ENCODE results near the gene SEMA4A. TPM values are rescaled to one million over a fixed set of nuclear protein-coding genes. Genes with fewer than 3 reads are reported as not detected.
A peak's percentile ranks its signal among the peaks of the same experiment; 100 is the strongest.
"Not testable (repeated sequence)": the region's sequence is repeated elsewhere in the genome, so short reads cannot be mapped to it uniquely, and the experiment has no call there.

SEMA4A gene
- total RNA-seq, 2 donors from 2014 or later: 2.6 to 11.9 TPM

- TF ChIP-seq POLR2A (IDR thresholded peaks at IDR 0.05): no peak
Observed at GRCh38 chr1:156214024-156214748, 60.8 kb downstream of the SEMA4A start.

GRCh38 chr1:156216361-156217086 lies 63.1 kb downstream of the SEMA4A start:
- H3K4me3 ChIP-seq; H3K27ac ChIP-seq; H3K27me3 ChIP-seq; DNase-seq; intact Hi-C loops (cut with DNase I); H3K9me3 ChIP-seq; ATAC-seq; H3K36me3 ChIP-seq (replicated peaks in 1 of 2; ENCODE audit: insufficient read depth in 1 of 2, low read depth in 2 of 2): not testable (repeated sequence)
- peaks cover 39% of the 10 kb centered on the region for H3K4me1 ChIP-seq
- WGBS, 2 donors: 95 to 98% methylated on average over 37 of the region's 55 CpGs

More at GRCh38 chr1:156214024-156214748, 60.8 kb downstream of the SEMA4A start:
- ATAC-seq: no peak
- Histone ChIP-seq H3K27ac (peak overlapping the region in 2 of 4 donors; percentile 89 to 99), H3K4me1 (peaks cover 39% of the 10 kb centered on the region), H3K9me3 (no peaks in the 10 kb centered on the region), H3K27me3 (no peaks in the 10 kb centered on the region), H3K4me3 (peak overlapping the region in 1 of 2 donors; percentile 60), H3K36me3 (replicated peaks in 1 of 2; ENCODE audit: insufficient read depth in 1 of 2, low read depth in 2 of 2) (peaks cover 0 to 2% of the 10 kb centered on the region in 2 donors)
- intact Hi-C loops (cut with DNase I): no loop called here
- 77 to 81% methylated on average over 16 of the region's 16 CpGs for WGBS, 2 donors
- DNase-seq: no peak

- Histone ChIP-seq H3K27me3 (no peaks in the 10 kb centered on the region), H3K4me1 (peaks cover 33% of the 10 kb centered on the region), H3K4me3 (no peak overlapping the region), H3K27ac (peak overlapping the region in 3 of 4 donors; percentile 27 to 70 (median 62)), H3K36me3 (replicated peaks in 1 of 2; ENCODE audit: insufficient read depth in 1 of 2, low read depth in 2 of 2) (peaks cover 0 to 7% of the 10 kb centered on the region in 2 donors), H3K9me3 (no peaks in the 10 kb centered on the region)
- TF ChIP-seq POLR2A (IDR thresholded peaks at IDR 0.05): no peak
- TF ChIP-seq CTCF (IDR thresholded peaks at IDR 0.05): no peak
- intact Hi-C loops (cut with DNase I): no loop called here
- WGBS, 2 donors: 0 to 2% methylated on average over 2 of the region's 2 CpGs
- ATAC-seq (peak; percentile 49), DNase-seq (peak in 2 of 4 donors; percentile 26 to 64)
Observed at GRCh38 chr1:156217871-156218270, 64.5 kb downstream of the SEMA4A start.

GRCh38 chr1:156220226-156220625 lies 66.8 kb downstream of the SEMA4A start:
- DNase-seq (no peak), ATAC-seq (no peak)
- intact Hi-C loops (cut with DNase I): loop anchor here (5.0 kb wide), 2 partner anchors 73 to 128 kb away; no protein-coding TSS in a partner anchor
- no peaks in the 10 kb centered on the region for H3K27me3 ChIP-seq
- WGBS, 2 donors: 95% methylated on average over 9 of the region's 9 CpGs
- H3K4me1 ChIP-seq: peaks cover 26% of the 10 kb centered on the region
- no peaks in the 10 kb centered on the region for H3K9me3 ChIP-seq
- TF ChIP-seq POLR2A (IDR thresholded peaks at IDR 0.05) (no peak), CTCF (IDR thresholded peaks at IDR 0.05) (no peak)
- peaks cover 0 to 14% of the 10 kb centered on the region in 2 donors for H3K36me3 ChIP-seq (replicated peaks in 1 of 2; ENCODE audit: insufficient read depth in 1 of 2, low read depth in 2 of 2)
- no peak overlapping the region for H3K4me3 ChIP-seq
- no peak overlapping the region for H3K27ac ChIP-seq

GRCh38 chr1:156221986-156222692 lies 68.8 kb downstream of the SEMA4A start:
- Histone ChIP-seq H3K27ac (no peak overlapping the region), H3K36me3 (replicated peaks in 1 of 2; ENCODE audit: insufficient read depth in 1 of 2, low read depth in 2 of 2) (peaks cover 0 to 14% of the 10 kb centered on the region in 2 donors), H3K4me1 (peaks cover 22% of the 10 kb centered on the region), H3K27me3 (no peaks in the 10 kb centered on the region), H3K9me3 (no peaks in the 10 kb centered on the region), H3K4me3 (no peak overlapping the region)
- WGBS, 2 donors: 93 to 95% methylated on average over 13 of the region's 13 CpGs
- ATAC-seq: no peak
- intact Hi-C loops (cut with DNase I): loop anchor here (5.0 kb wide), 2 partner anchors 75 to 130 kb away; no protein-coding TSS in a partner anchor
- TF ChIP-seq POLR2A (IDR thresholded peaks at IDR 0.05) (no peak), CTCF (IDR thresholded peaks at IDR 0.05) (no peak)
- no peak for DNase-seq

Measured in body of pancreas (tissue), 4 donors.